Measurements from ENCODE around the gene NAB2. TPM values are rescaled to one million over a fixed set of nuclear protein-coding genes. Genes with fewer than 3 reads are reported as not detected.
A peak's percentile ranks its signal among the peaks of the same experiment; 100 is the strongest.

NAB2 gene, protein sequence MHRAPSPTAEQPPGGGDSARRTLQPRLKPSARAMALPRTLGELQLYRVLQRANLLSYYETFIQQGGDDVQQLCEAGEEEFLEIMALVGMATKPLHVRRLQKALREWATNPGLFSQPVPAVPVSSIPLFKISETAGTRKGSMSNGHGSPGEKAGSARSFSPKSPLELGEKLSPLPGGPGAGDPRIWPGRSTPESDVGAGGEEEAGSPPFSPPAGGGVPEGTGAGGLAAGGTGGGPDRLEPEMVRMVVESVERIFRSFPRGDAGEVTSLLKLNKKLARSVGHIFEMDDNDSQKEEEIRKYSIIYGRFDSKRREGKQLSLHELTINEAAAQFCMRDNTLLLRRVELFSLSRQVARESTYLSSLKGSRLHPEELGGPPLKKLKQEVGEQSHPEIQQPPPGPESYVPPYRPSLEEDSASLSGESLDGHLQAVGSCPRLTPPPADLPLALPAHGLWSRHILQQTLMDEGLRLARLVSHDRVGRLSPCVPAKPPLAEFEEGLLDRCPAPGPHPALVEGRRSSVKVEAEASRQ
- total RNA-seq: 10 to 100 TPM; 13.5 to 21.7 TPM
- 37.0 TPM for polyA plus RNA-seq (2013, experiment 1 of 2)
- 34.9 TPM for polyA plus RNA-seq (2013, experiment 2 of 2)
- long read RNA-seq, experiment 1, partial matches to known transcripts: 3 of 7 reads
- long read RNA-seq, experiment 1, other reads (novel, unspliced or antisense): 1 of 7 reads
- long read RNA-seq, experiment 2, transcript NAB2-201 (7 exons, 2,711 nt): major isoform, 16 of 22 reads
- long read RNA-seq, experiment 2, partial matches to known transcripts: 5 of 22 reads
- long read RNA-seq, experiment 2, other reads (novel, unspliced or antisense): 1 of 22 reads
- long read RNA-seq, experiment 3, partial matches to known transcripts: 0 of 2 reads
- long read RNA-seq, experiment 3, other reads (novel, unspliced or antisense): 1 of 2 reads
- long read RNA-seq, experiment 4, partial matches to known transcripts: 0 of 3 reads
- long read RNA-seq, experiment 4, other reads (novel, unspliced or antisense): 1 of 3 reads

DNA sequence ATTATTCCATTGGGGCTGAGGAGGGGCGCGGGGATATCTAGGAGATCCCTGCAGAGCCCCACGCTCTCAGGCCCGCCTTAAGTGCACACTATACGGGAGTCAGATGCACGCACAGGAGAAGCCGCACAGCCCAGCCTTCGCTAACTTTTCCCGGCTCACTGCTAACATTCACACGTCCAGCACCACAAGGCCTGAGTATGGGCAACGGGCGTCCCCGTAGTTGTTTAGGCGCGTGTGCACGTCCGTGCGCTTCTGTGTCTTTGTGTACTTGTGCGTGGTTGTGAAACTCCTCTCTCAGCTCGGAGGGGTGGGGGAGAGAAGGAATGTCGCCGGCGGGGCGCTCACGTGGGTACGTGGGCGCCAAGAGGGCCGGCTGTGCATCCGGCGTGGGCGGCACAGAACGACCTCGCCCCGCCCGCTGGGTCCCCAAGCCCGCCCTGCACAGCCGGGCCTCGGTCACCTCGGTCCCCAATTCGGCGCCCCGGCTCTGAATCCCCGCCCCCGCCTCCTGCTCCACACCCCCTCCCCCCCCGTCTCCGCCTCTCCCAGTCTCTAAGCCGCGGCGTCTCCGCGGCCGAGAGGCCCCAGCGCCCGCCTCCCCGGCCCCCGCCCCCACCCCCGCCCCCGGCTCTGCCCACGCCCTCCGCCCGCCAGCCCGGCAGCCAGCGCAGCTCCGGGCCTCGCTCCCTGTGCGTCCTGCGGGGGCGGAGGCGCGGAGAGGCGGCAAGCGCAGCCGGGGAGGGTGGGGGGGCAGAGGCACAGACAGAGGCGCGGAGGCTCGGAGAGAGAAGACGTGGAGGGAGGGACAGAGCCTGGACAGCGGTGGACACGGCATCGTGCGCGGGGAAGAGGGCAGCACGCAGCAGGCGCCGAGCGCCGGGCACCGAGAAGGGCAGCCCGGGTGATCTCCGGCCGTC is at the start of gene NAB2:
Gene NAB2, plus strand, starts transcription at position 761 of the 917 bp plus-strand sequence. CDS start 158 bp downstream, outside the sequence.
- 0 to 1% methylated on average over 7 to 74 of the region's 91 CpGs for WGBS, 2 experiments (ENCODE audit: insufficient coverage in 1 of 2, insufficient read length in 1 of 2)
- no peaks in the 10 kb centered on the region for H3K36me3 ChIP-seq (ENCODE audit: control insufficient read depth, insufficient read depth, low read length)
- peaks cover 3% of the 10 kb centered on the region for H3K4me1 ChIP-seq (ENCODE audit: control insufficient read depth, insufficient read depth, low read length)
- Mint-ChIP-seq H3K27ac (peak within 1 kb of the TSS; percentile 96), H3K9me3 (no peaks in the 10 kb centered on the region), H3K4me3 (peak within 1 kb of the TSS; percentile 78), H3K27me3 (ENCODE audit: insufficient read depth) (no peaks in the 10 kb centered on the region), H3K4me1 (peaks cover 17% of the 10 kb centered on the region), H3K36me3 (ENCODE audit: low read depth) (peaks cover 17% of the 10 kb centered on the region)
- H3K9ac ChIP-seq (ENCODE audit: extremely low read depth, low read length, poor library complexity, severe bottlenecking): peak within 1 kb of the TSS; percentile 60
- TF ChIP-seq, protein P1, sequence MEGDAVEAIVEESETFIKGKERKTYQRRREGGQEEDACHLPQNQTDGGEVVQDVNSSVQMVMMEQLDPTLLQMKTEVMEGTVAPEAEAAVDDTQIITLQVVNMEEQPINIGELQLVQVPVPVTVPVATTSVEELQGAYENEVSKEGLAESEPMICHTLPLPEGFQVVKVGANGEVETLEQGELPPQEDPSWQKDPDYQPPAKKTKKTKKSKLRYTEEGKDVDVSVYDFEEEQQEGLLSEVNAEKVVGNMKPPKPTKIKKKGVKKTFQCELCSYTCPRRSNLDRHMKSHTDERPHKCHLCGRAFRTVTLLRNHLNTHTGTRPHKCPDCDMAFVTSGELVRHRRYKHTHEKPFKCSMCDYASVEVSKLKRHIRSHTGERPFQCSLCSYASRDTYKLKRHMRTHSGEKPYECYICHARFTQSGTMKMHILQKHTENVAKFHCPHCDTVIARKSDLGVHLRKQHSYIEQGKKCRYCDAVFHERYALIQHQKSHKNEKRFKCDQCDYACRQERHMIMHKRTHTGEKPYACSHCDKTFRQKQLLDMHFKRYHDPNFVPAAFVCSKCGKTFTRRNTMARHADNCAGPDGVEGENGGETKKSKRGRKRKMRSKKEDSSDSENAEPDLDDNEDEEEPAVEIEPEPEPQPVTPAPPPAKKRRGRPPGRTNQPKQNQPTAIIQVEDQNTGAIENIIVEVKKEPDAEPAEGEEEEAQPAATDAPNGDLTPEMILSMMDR (conservative IDR thresholded peaks at IDR 0.05): no peak
- DNase-seq: peak; percentile 99
- no peaks in the 10 kb centered on the region for H3K9me3 ChIP-seq (ENCODE audit: control insufficient read depth, low read length)
- H3K27me3 ChIP-seq (ENCODE audit: control insufficient read depth, insufficient read depth, low read length, poor library complexity, severe bottlenecking): no peaks in the 10 kb centered on the region
- peak within 1 kb of the TSS; percentile 85 for H3K4me3 ChIP-seq (ENCODE audit: low read length)
- H3K27ac ChIP-seq (ENCODE audit: low read depth, low read length): peak within 1 kb of the TSS; percentile 98

DNA sequence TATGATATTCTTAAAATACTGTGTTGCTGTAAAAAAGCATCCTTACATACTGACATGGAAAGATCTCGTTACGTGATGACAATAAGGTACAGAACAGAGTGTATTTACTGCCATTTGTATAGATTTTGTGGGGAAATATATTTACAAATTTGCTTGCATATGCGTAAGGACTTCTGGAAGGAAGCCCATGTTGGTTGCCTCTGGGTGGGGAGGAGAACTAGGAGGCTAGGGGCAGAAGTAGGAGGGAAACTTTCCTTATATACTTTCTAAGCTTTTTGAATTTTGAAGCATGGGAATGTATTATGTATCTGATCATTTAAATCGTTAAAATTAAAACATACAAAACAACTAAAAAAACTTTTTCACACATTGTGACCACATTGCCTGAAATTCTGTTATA is 48.7 kb upstream of the NAB2 start:
- Histone ChIP-seq H3K27me3 (ENCODE audit: control insufficient read depth, insufficient read depth, low read length, poor library complexity, severe bottlenecking) (peaks cover 18% of the 10 kb centered on the region), H3K9ac (ENCODE audit: extremely low read depth, low read length, poor library complexity, severe bottlenecking) (no peak overlapping the region), H3K9me3 (ENCODE audit: control insufficient read depth, low read length) (no peaks in the 10 kb centered on the region), H3K4me3 (ENCODE audit: low read length) (no peak overlapping the region), H3K4me1 (ENCODE audit: control insufficient read depth, insufficient read depth, low read length) (no peaks in the 10 kb centered on the region), H3K27ac (ENCODE audit: low read depth, low read length) (no peak overlapping the region), H3K36me3 (ENCODE audit: control insufficient read depth, insufficient read depth, low read length) (no peaks in the 10 kb centered on the region)
- H3K27me3 Mint-ChIP-seq (ENCODE audit: insufficient read depth): peaks cover 19% of the 10 kb centered on the region
- DNase-seq: no peak
- TF ChIP-seq, protein P1 (conservative IDR thresholded peaks at IDR 0.05): no peak
- peaks cover 5% of the 10 kb centered on the region for H3K4me1 Mint-ChIP-seq
- 91 to 100% methylated on average over 2 to 3 of the region's 4 CpGs for WGBS, 2 experiments (ENCODE audit: insufficient coverage in 1 of 2, insufficient read length in 1 of 2)
- no peaks in the 10 kb centered on the region for H3K9me3 Mint-ChIP-seq
- H3K27ac Mint-ChIP-seq: no peak overlapping the region
- no peak overlapping the region for H3K4me3 Mint-ChIP-seq
- H3K36me3 Mint-ChIP-seq (ENCODE audit: low read depth): no peaks in the 10 kb centered on the region

Measured in endodermal cell (in vitro differentiated cells).